ENCODE measurements around the gene IGSF6.
"Not testable (repeated sequence)": the region's sequence is repeated elsewhere in the genome, so short reads cannot be mapped to it uniquely, and the experiment has no call there.

GRCh38 chr16:21635694-21636093 lies 16.7 kb downstream of the IGSF6 start:
- TF ChIP-seq CTCF, POLR2A (IDR thresholded peaks at IDR 0.05): not testable (repeated sequence)

Measured in vagina (tissue), 2 donors.